GM19372 (cell line): Measurements from ENCODE around the gene DHRS3.
"Not testable (repeated sequence)": the region's sequence is repeated elsewhere in the genome, so short reads cannot be mapped to it uniquely, and the experiment has no call there.

Experiments used
- ATAC-seq: cut with Tn5 transposase; IDR thresholded peaks from one replicate; pipeline ENCODE4 v1.9.1; 2021; ENCODE audit warnings: mild to moderate bottlenecking, low read depth, moderate library complexity; ENCODE audit not compliant: unreplicated experiment

Gene DHRS3

DNA sequence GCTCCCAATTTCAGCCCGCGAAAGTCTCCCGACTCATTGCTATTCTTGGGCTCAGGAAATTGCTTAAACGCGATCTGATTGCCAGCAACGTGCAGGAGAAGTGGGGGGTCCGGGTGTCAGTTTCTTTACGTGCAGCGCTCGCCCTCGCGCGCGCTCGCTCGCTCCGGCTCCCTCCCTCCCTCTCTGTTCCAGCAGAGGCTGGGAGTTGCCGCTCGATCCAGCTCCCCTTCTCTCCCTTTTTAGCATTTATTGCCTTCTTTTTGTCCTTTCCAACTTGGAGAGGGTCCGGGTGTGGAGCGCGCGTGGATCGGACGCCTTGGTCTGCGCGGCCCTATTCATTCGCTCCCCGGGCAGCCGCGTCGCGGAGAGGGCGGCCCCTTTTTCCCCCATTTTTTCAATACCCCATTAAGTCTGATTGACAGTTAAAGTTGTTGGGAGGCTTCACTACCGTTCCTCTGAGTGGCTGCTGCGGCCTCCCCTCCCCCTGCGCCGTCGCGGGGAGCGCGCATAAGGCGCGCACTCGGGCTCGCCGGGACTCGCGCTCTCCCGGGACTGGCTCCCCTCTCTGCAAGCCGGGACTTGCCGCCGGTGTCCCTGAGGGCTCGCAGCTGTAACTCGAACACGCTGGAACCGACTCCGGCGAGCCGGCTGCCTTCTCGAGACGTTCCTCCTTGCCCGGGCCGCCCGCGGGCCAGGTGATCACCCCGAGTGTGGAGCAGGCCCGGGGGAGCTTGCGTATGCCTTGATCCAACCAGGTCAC lies at the start of gene DHRS3:
DHRS3 (minus strand) TSS at position 310 of the 760 bp plus-strand sequence. CDS start 862 bp downstream, outside the sequence.
- ATAC-seq = peak; percentile 46

DNA sequence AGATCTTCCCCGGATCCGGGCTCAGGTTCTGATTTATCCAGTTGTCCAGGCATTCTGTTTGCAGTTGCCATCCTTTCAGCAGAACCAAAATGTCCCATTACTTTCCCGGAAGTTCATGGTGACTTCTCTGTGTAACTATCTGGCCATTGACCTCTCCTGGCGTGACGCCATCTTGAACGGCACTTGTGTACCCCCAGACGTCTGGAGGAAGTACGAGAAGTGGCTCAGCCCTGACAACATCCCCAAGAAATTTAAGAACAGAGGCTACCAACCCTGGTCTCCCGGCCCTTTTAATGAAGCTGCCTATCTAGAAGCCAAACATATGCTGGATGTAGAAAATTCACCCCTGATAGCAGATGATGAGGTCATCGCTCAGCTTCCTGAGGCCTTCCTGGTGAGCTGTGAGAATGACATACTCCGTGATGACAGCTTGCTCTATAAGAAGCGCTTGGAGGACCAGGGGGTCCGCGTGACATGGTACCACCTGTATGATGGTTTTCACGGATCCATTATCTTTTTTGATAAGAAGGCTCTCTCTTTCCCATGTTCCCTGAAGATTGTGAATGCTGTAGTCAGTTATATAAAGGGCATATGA lies 48.2 kb upstream of the DHRS3 start:
- no peak for ATAC-seq

GRCh38 chr1:12665511-12665910 lies 47.5 kb upstream of the DHRS3 start:
- ATAC-seq = no peak

DNA sequence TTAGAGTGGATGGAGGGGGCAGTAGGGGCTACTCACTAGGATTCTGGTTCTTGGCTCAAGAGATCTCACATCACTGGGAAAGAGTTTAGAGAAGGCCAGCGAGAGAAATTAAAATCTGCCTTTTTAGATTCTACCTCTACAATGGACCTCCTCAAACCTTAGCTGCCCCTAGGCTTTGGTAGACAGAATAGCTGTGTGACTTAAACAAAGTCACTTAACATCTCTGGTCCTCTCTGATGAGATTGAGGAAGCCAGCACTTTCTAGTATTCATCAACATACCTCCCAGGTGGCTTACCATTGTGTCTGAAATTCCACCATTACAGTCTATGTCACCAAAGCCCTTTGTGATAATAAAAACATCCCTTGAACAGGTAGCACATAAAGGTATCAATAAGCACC lies 44.5 kb upstream of the DHRS3 start:
- ATAC-seq = no peak

DNA sequence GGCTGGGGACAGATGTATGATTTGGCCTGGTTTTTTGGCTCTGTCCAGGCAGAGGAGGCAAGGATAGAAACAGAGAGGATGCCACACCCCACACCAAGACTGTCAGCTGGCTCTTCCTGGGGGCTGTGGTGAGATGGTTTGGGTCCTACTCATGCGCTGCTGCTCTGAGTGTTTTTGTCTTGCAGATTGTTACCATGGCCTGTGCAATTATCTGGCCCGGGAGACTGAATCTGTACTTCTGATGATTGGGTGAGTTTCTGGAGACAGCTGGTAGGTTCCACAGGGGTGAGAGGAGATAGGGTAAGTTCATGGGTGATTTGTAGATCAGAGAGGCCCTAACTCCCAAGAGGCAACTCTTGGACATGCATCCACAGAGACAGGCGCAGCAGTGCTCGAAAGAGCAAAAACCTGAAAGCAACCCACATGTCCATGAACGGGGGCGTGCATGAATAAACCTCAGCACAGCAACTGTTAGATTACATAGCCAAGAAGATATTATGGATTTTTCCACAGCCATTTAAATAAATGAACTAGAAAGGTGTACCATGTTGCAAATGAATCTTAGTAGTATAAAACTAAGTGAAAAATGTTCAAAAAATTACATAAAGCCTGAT lies 43.7 kb upstream of the DHRS3 start:
- no peak for ATAC-seq

DNA sequence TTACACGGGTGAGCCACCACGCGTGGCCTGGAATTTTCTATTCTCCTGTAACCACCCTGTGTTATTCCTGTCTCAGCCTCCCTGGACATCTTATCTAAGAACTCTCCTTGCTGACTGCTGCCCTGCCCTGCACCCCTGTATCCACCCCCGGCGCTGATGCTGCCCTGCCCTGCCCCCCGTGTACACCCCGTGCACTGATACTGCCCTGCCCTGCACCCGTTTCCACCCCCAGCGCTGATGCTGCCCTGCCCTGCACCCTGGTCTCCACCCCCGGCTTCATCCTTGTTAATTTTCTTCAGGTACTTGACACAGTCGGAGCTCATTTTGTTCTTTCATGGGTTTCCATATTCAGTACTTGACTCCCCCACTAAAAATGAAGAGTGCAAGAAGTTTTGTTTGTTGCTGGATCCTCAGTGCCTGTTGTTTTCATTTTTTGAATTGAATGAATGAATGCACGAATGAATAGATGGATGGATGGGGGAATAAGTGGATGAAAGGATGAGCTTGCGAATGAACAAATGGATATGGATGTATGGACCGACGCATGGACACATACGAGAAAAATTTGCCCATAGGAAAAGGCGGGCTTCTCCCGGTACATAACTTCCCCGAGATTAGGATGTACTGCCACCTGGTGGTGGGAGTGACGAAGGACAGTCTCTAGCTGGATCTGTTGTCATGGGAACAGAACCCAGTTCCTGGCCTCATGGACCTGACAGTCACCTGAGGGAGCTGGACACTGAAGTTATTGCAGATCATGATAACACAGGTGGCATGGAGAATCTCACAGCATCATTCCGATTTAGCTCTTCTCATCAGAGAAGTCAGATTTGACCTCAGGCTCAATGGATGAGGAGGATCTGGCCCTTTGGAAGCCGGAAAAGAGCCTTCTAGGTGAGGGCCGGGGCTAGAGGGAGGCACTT lies 40.8 kb upstream of the DHRS3 start:
- peak; percentile 59 for ATAC-seq

DNA sequence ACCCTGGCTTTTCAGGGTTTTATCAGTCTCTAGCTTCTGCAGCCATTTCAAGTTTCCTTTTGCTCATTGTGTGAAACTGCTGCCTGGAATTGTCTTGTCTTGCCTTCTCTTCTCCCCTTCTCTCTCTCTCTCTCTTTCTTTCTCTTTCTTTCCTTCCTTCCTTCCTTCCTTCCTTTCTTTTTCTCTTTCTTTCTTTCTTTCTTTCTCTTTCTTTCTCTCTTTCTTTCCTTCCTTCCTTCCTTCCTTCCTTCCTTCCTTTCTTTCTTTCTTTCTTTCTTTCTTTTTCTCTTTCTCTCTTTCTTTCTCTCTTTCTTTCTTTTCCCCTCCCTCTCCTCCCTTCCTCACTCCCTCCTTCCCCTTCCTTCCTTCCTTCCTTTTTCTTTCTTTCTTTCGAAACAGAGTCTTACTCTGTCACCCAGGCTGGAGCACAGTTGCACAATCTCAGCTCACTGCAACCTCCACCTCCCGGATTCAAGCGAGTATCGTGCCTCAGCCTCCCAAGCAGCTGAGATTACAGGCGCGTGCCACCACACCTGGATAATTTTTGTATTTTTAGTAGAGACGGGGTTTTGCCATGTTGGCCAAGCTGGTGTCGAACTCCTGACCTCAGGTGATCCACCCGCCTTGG lies 40.0 kb upstream of the DHRS3 start:
- ATAC-seq = not testable (repeated sequence)

DNA sequence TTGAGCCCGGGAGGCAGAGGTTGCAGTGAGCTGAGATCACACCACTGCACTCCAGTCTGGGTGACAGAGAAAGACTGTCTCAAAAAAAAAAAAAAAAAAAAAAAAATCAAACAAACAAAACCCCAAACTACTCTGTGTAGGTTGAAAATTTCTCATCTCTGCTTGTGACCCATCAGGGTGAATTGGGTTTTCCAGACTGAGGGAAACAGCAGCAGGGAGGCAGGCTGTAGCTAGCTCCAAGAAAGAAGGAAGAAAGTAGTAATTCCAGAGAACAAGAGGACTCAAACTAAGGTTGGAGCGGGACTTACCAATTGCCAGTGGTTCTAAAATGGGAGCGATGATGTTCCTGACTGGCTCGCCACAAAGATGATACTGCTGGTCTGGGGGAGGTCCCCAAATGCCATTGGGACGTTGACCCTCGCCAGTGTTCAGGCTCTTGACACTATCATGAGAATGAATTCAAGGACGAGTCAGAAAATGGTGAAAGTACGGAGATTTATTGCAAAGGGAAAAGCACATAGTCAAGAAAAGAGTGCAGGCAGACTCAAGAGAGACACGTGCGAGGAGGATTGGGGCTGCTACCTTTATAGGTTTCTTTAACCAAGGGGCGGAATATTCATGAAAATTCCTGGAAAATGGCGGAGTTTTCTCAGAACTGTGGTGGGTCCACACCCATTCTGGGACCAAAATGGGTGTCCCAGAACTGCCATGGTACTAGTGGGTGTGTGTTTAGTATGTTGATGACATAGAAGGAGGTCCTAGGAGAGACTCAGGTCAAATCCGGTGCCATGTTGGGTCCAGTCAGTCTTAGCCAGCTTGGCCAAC lies 39.3 kb upstream of the DHRS3 start:
- ATAC-seq = no peak

- ATAC-seq = no peak
Measured at GRCh38 chr1:12656575-12656974, 38.6 kb upstream of the DHRS3 start.

- ATAC-seq = no peak
Measured at GRCh38 chr1:12654657-12655056, 36.6 kb upstream of the DHRS3 start.

DNA sequence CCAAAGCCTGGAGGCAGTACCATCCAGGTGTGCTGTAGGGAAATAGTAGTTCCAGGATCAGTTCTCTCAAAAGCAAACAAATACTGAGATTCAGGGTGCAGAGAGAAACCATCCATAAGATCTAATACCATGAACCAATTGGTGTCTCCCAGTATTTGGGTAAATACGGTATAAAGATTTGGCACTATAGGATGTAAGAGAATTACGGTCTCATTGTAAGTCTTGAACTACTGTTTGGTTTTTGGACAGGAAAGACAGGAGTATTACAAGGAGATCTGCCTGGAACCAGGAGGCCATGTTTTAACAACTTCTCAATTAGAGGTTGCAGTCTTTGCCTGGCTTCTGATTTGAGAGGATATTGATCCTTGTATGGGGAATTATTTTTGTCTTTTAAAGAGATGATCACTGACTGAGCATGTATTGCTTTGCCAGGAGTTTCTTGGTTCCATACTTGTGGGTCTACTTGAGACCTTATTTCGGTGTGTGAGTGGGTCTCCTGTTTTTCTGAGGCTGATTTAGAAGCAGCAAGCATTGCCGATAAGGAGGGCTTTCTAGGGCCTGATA lies 36.1 kb upstream of the DHRS3 start:
- no peak for ATAC-seq

DNA sequence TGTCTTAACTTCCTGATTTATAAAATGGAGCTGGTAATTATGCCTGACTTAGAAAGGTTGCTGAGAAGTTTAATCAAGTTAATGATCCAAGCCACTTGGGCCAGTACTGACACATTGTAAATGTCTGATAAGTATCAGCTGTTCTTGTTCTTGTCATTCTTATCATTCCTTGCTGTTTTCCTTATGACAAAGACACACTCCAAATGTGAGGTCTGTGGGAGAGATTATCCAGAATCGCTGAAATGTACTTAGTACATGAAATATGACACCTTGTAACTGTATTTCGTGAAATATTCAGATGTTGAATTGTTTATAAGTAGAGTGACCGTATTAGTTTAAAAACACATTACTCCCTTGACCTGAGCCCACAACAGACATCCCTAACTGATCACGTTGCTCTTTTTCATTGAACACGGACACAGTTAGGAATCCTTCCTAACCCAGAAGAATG lies 32.0 kb upstream of the DHRS3 start:
- ATAC-seq = no peak

- no peak for ATAC-seq
Measured at GRCh38 chr1:12648741-12649140, 30.7 kb upstream of the DHRS3 start.

GRCh38 chr1:12645401-12645800 lies 27.4 kb upstream of the DHRS3 start:
- ATAC-seq = not testable (repeated sequence)

- no peak for ATAC-seq
Measured at GRCh38 chr1:12644829-12645228, 26.8 kb upstream of the DHRS3 start.

- ATAC-seq = no peak
Measured at GRCh38 chr1:12644237-12644636, 26.2 kb upstream of the DHRS3 start.

DNA sequence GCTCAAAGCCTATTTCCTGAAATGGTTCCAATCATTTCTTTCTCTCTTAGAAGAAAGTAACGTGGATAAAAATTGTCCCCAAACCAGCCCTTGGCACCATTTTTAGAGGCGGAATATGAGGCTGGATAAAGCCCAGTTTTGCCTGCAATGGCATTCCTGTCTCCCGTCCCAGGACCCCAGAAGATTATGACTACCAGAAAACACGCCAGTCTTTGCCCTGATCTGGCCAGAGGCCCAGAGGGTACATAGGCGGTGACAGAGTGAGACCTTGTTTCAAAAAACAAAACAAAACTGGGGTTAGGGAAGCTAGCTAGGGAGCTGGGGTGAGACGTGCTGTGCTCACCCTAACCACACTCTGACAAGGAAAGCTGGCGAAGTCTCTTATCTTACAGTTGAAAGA lies 25.8 kb upstream of the DHRS3 start, which contains the start of gene AADACL4:
AADACL4 (plus strand) TSS at position 301 of the 400 bp plus-strand sequence. CDS start 462 bp downstream, outside the sequence.
- ATAC-seq = no peak

GRCh38 chr1:12643079-12643478 lies 25.1 kb upstream of the DHRS3 start:
- ATAC-seq = no peak

GRCh38 chr1:12640958-12641272 lies 22.9 kb upstream of the DHRS3 start:
- ATAC-seq = no peak
